Measurements from ENCODE around the gene AGAP1.

DNA sequence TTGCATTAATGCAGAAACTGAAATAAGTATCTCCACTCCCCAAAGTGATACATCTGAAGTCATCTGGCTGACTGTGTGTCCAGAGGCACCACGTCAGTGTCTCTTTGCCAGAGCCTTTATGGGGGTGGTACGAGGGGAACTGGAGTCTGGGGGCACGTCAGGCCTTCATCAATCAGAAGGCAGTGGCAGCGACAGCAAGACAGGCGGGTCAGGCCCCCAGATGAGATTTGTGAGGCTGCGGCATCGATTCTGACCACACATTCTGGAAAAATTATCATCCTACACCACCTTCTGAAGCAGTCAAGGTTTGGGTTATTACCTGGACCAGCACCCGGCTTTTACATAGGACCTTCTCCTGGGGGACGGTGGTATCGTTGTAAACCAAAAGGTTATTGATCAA is 450.7 kb downstream of the AGAP1 start:
- TF ChIP-seq, protein P1, sequence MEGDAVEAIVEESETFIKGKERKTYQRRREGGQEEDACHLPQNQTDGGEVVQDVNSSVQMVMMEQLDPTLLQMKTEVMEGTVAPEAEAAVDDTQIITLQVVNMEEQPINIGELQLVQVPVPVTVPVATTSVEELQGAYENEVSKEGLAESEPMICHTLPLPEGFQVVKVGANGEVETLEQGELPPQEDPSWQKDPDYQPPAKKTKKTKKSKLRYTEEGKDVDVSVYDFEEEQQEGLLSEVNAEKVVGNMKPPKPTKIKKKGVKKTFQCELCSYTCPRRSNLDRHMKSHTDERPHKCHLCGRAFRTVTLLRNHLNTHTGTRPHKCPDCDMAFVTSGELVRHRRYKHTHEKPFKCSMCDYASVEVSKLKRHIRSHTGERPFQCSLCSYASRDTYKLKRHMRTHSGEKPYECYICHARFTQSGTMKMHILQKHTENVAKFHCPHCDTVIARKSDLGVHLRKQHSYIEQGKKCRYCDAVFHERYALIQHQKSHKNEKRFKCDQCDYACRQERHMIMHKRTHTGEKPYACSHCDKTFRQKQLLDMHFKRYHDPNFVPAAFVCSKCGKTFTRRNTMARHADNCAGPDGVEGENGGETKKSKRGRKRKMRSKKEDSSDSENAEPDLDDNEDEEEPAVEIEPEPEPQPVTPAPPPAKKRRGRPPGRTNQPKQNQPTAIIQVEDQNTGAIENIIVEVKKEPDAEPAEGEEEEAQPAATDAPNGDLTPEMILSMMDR (IDR thresholded peaks at IDR 0.05 in 8 of 11, conservative IDR thresholded peaks at IDR 0.05 in 3 of 11) = no peak
- TF ChIP-seq POLR2A (IDR thresholded peaks at IDR 0.05) = no peak

Data from spleen (tissue), 7 donors.